HepG2 (cell line): Measurements from ENCODE around the gene CALR. TPM values are rescaled to one million over a fixed set of nuclear protein-coding genes. Genes with fewer than 3 reads are reported as not detected.

Experiments used
- ATAC-seq: fragments of 200-7000 bp; cut with Tn5 transposase; 3 replicates; pipeline ENCODE4 v1.9.1; 2020; ENCODE audit warnings: mild to moderate bottlenecking, moderate library complexity
- BruUV-seq: library from RNA; stranded (reverse); fragments of 400-500 nt; replicated peaks from 2 replicates; lab custom pipeline; 2021; lab: Mats Ljungman, UMichigan
- CTCF ChIA-PET: fragments of 300-600 bp; formaldehyde crosslinking; extraction: SDS; loops from one replicate; lab custom pipeline; 2021; ENCODE audit warnings: low total read pairs, inconsistent platforms, low intra/inter-chr PET ratio; lab: Yijun Ruan, JAX
- POLR2A ChIA-PET: fragments of 350-600 bp; sonication (Branson Sonifier 250); formaldehyde crosslinking; loops from one replicate; lab custom pipeline; 2020; ENCODE audit warnings: antibody characterized with exemption, inconsistent platforms; lab: Yijun Ruan, JAX
- DNase-seq: peaks from one replicate; pipeline ENCODE4 v3.0.0-alpha.2; 2015; ENCODE audit warnings: low spot score
- FAIRE-seq: peaks from 3 replicates; lab custom pipeline; 2011; peaks lifted over from hg19 to GRCh38; lab: Jason Lieb, UNC
- H2AFZ ChIP-seq: one replicate; pipeline ENCODE4 v1.6.1; 2011; ENCODE audit warnings: low read length, inconsistent platforms
- H3K27ac ChIP-seq: fragments of 300-600 bp; 3 replicates; pipeline ENCODE4 v1.8.0; 2011; ENCODE audit warnings: mixed run types, mild to moderate bottlenecking, mixed read lengths, low read length, inconsistent platforms; ENCODE audit not compliant: insufficient read depth; ENCODE audit errors: extremely low read length
- H3K27me3 ChIP-seq, 2 experiments: fragments of 200-600 bp in 1 of 2; 2 replicates in 1 of 2; 3 replicates in 1 of 2; pipeline versions ENCODE4 v1.6.0 to v1.8.0; 2011; ENCODE audit warnings: low read length in 2 of 2, mild to moderate bottlenecking in 2 of 2, moderate library complexity in 2 of 2, inconsistent platforms in 1 of 2; ENCODE audit not compliant: insufficient read depth in 2 of 2, control insufficient read depth in 1 of 2
- H3K36me3 ChIP-seq, 2 experiments: fragments of 200-600 bp in 1 of 2; replicated peaks in 1 of 2; 2 replicates in 1 of 2; 3 replicates in 1 of 2; pipeline versions ENCODE4 v1.5.1 to v1.8.0; 2011; ENCODE audit warnings: low read length in 2 of 2, inconsistent platforms in 1 of 2; ENCODE audit not compliant: insufficient read depth in 2 of 2, control insufficient read depth in 1 of 2
- H3K4me1 ChIP-seq: 2 replicates; pipeline ENCODE4 v1.5.1; 2012; ENCODE audit warnings: low read length, inconsistent platforms; ENCODE audit not compliant: insufficient read depth
- H3K4me2 ChIP-seq: 2 replicates; pipeline ENCODE4 v1.6.0; 2011; ENCODE audit warnings: low read depth, low read length, inconsistent platforms
- H3K4me3 ChIP-seq, 3 experiments: fragments of 200-600 bp in 1 of 3; sonication (generic), shearing (Covaris generic) in 1 of 3; replicated peaks in 1 of 3; 2 replicates each; pipeline ENCODE4 v1.5.1; 2011 to 2016; ENCODE audit warnings: low read length in 3 of 3, inconsistent platforms in 2 of 3, low read depth in 2 of 3, mild to moderate bottlenecking in 2 of 3, control low read depth in 1 of 3, mixed read lengths in 1 of 3; ENCODE audit not compliant: insufficient read depth in 1 of 3
- H3K79me2 ChIP-seq: one replicate; pipeline ENCODE4 v1.6.1; 2011; ENCODE audit warnings: low read length, inconsistent platforms; ENCODE audit not compliant: insufficient read depth
- H3K9ac ChIP-seq: 2 replicates; pipeline ENCODE4 v1.6.0; 2011; ENCODE audit warnings: mild to moderate bottlenecking, low read depth, low read length, inconsistent platforms; ENCODE audit not compliant: insufficient read depth
- H3K9me3 ChIP-seq: 2 replicates; pipeline ENCODE4 v1.5.1; 2012; ENCODE audit warnings: mild to moderate bottlenecking, low read length
- H4K20me1 ChIP-seq: 2 replicates; pipeline ENCODE4 v1.6.0; 2011; ENCODE audit warnings: inconsistent platforms, mild to moderate bottlenecking, low read length, moderate library complexity; ENCODE audit not compliant: insufficient read depth
- ARNT2 ChIP-seq: sonication (generic); formaldehyde crosslinking; IDR thresholded peaks from 2 replicates; pipeline ENCODE4 v1.8.0; 2022; ENCODE audit warnings: mild to moderate bottlenecking, low read depth, missing genetic modification reagents, moderate library complexity
- ASH2L ChIP-seq: fragments of 300-600, 200-600 bp; sonication (generic); IDR thresholded peaks from 2 replicates; pipeline ENCODE4 v1.7.0; 2017; ENCODE audit warnings: low read depth, mild to moderate bottlenecking, moderate library complexity, mixed read lengths, low read length; ENCODE audit not compliant: insufficient read length
- BORCS8-MEF2B ChIP-seq: sonication (generic); formaldehyde crosslinking; IDR thresholded peaks from 2 replicates; pipeline ENCODE4 v1.8.0; 2022; ENCODE audit warnings: mild to moderate bottlenecking, missing genetic modification reagents
- FOSL1 ChIP-seq: sonication (generic); formaldehyde crosslinking; IDR thresholded peaks from 2 replicates; pipeline ENCODE4 v1.9.0; 2021; ENCODE audit warnings: missing genetic modification reagents, borderline replicate concordance
- HOXA7 ChIP-seq: sonication (generic); formaldehyde crosslinking; IDR thresholded peaks from 2 replicates; pipeline ENCODE4 v1.8.1; 2022; ENCODE audit warnings: mild to moderate bottlenecking, missing genetic modification reagents, moderate library complexity
- JARID2 ChIP-seq: sonication (generic); formaldehyde crosslinking; IDR thresholded peaks from 2 replicates; pipeline ENCODE4 v1.8.1; 2023; ENCODE audit warnings: missing genetic modification reagents, inconsistent platforms; ENCODE audit not compliant: insufficient replicate concordance
- KDM1A ChIP-seq: IDR thresholded peaks from 2 replicates; pipeline ENCODE4 v1.6.1; 2016; ENCODE audit warnings: missing compliant biosample characterization
- MED13 ChIP-seq: sonication (generic); formaldehyde crosslinking; IDR thresholded peaks from 2 replicates; pipeline ENCODE4 v1.5.0; 2020; ENCODE audit warnings: missing genetic modification reagents
- U2AF2 ChIP-seq: fragments of 200-400 bp; formaldehyde crosslinking; IDR thresholded peaks from 2 replicates; pipeline ENCODE4 v1.6.1; 2017; ENCODE audit warnings: low read depth, mild to moderate bottlenecking, low read length
- ZEB1 ChIP-seq: IDR thresholded peaks from 2 replicates; pipeline ENCODE4 v1.6.1; 2012; ENCODE audit warnings: mild to moderate bottlenecking, low read depth, inconsistent platforms; ENCODE audit not compliant: insufficient replicate concordance
- ZMAT3 ChIP-seq: sonication (generic); formaldehyde crosslinking; conservative IDR thresholded peaks from 2 replicates; pipeline ENCODE4 v1.7.0; 2021; ENCODE audit warnings: missing genetic modification reagents
- ZNF12 ChIP-seq: sonication (generic); formaldehyde crosslinking; IDR thresholded peaks from 2 replicates; pipeline ENCODE4 v1.5.0; 2020; ENCODE audit warnings: missing genetic modification reagents
- ZNF280D ChIP-seq: sonication (generic); formaldehyde crosslinking; IDR thresholded peaks from 2 replicates; pipeline ENCODE4 v1.5.1; 2020; ENCODE audit warnings: mild to moderate bottlenecking, missing genetic modification reagents
- ZNF331 ChIP-seq: sonication (generic); formaldehyde crosslinking; IDR thresholded peaks from 2 replicates; pipeline ENCODE4 v1.4.0; 2020; ENCODE audit warnings: missing genetic modification reagents
- ZNF512B ChIP-seq: sonication (generic); formaldehyde crosslinking; IDR thresholded peaks from 2 replicates; pipeline ENCODE4 v1.5.1; 2020; ENCODE audit warnings: missing genetic modification reagents, mild to moderate bottlenecking, borderline replicate concordance
- ZNF557 ChIP-seq: sonication (generic); formaldehyde crosslinking; IDR thresholded peaks from 2 replicates; pipeline ENCODE4 v1.4.0; 2020; ENCODE audit warnings: missing genetic modification reagents
- ZNF724P ChIP-seq: sonication (generic); formaldehyde crosslinking; IDR thresholded peaks from 2 replicates; pipeline ENCODE4 v1.8.0; 2022; ENCODE audit warnings: missing genetic modification reagents, borderline replicate concordance
- ZNF777 ChIP-seq: sonication (generic); formaldehyde crosslinking; IDR thresholded peaks from 2 replicates; pipeline ENCODE4 v1.4.0; 2020; ENCODE audit warnings: missing genetic modification reagents
- WGBS: methylation state at CpG from one replicate; pipeline ENCODE4 v1.1.6; 2017; ENCODE audit warnings: low lambda C conversion rate; 5-methylcytosine and 5-hydroxymethylcytosine counted together
- in situ Hi-C: cut with HindIII; loops from 2 replicates; pipeline ENCODE4 v1.10.0; 2017; ENCODE audit warnings: low pct_unique_long_range_greater_than_20kb; ENCODE audit not compliant: extremely low pct_ligation_motif_present
- intact Hi-C: fragments of 100-400 bp; cut with micrococcal nuclease; formaldehyde crosslinking; loops from one replicate; pipeline ENCODE4 v1.10.0; 2022; ENCODE audit not compliant: unreplicated experiment
- polyA plus RNA-seq, 8 experiments: library from polyadenylated mRNA; depleted of rRNA in 3 of 8; stranded (reverse) in 7 of 8; unstranded in 1 of 8; fragments of >200 nt; fragmentation: Illumina TruSeq in 4 of 8; extraction: Trizol in 4 of 8; gene quantifications; 2 replicates each; pipeline versions ENCODE4 v1.2.1 to v1.2.3, GENCODE V29; 2011 to 2016; ENCODE audit warnings: low read depth in 4 of 8, missing spikeins in 1 of 8, mixed read lengths in 1 of 8; ENCODE audit not compliant: insufficient read depth in 1 of 8
- total RNA-seq, 5 experiments: library from RNA; depleted of rRNA; stranded (reverse); fragments of >200 nt; fragmentation: Illumina TruSeq; extraction: Trizol; gene quantifications; 2 replicates each; pipeline ENCODE4 v1.2.3, GENCODE V29; 2016; ENCODE audit warnings: low read depth in 1 of 5
- TF ChIP-seq, protein P1 (sequence below): sonication (generic); formaldehyde crosslinking; IDR thresholded peaks from 2 replicates; pipeline ENCODE4 v1.8.0; 2022; ENCODE audit warnings: mild to moderate bottlenecking, missing genetic modification reagents, moderate library complexity

The CALR gene
- total and polyA plus RNA-seq, 2 of the 13 experiments (the other 11 are each of a cell fraction or from before 2014, with no cell fraction given), result 898 to 934 TPM

DNA sequence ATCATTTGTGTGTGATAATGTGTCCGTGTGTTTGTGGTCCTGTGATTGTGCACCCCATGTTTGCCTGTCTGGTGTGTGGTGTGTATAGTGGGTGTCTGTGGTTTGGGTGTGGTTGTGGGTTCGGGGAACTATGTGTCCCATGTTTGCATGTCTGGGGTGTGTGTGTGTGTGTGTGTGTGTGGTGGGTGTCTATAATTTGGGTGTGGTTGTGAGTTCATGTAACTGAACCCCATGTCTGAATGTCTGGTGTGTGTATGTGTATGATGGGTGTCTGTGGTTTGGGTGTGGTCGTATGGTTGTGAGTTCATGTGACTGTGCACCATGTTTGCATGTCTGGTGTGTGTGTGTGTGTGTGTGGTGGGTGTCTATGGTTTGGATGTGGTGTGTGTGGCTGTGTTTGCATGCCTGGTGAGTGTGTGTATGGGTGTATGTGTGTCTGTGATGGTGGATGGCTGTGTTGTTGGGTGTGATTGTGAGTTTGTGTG, 45.8 kb downstream of the CALR start:
- CTCF ChIA-PET, result interaction anchor here (1.4 to 3.8 kb wide), 3 partner anchors 77 to 109 kb away, joined by 3 to 29 read pairs (median 11); no protein-coding TSS in a partner anchor
- no peak for ATAC-seq
- TF ChIP-seq MED13 (no peak), ZNF557 (CRISPR knock-in tag) (no peak), ARNT2 (CRISPR knock-in tag) (no peak), ZNF512B (CRISPR knock-in tag) (no peak), ZMAT3 (CRISPR knock-in tag) (no peak), ZNF724P (CRISPR knock-in tag) (no peak), ASH2L (no peak), JARID2 (no peak), FOSL1 (CRISPR knock-in tag) (no peak), HOXA7 (0 out of 2 replicates have a peak, but pooled peaks have one; percentile 70), ZNF331 (CRISPR knock-in tag) (no peak), KDM1A (CRISPR knock-in tag) (no peak), ZNF777 (CRISPR knock-in tag) (no peak), BORCS8-MEF2B (no peak), ZNF12 (CRISPR knock-in tag) (no peak), ZEB1 (no peak), U2AF2 (no peak), ZNF280D (CRISPR knock-in tag) (no peak)
- TF ChIP-seq, protein P1, sequence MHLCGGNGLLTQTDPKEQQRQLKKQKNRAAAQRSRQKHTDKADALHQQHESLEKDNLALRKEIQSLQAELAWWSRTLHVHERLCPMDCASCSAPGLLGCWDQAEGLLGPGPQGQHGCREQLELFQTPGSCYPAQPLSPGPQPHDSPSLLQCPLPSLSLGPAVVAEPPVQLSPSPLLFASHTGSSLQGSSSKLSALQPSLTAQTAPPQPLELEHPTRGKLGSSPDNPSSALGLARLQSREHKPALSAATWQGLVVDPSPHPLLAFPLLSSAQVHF (CRISPR knock-in tag), result 0 out of 2 replicates have a peak, but pooled peaks have one; percentile 57

More for the DNA sequence above, 45.8 kb downstream of the CALR start:
- Histone ChIP-seq H3K4me2 (peak overlapping the region; percentile 98), H3K4me3 (peak overlapping the region in 2 of 3 experiments; percentile 33 to 76; a peak in 3 of 6 replicates), H3K79me2 (no peaks in the 10 kb centered on the region), H3K9me3 (no peaks in the 10 kb centered on the region), H3K9ac (peak overlapping the region; percentile 55), H4K20me1 (no peaks in the 10 kb centered on the region), H3K27ac (no peak overlapping the region), H3K36me3 (no peaks in the 10 kb centered on the region), H3K4me1 (peaks cover 60% of the 10 kb centered on the region), H3K27me3 (peaks cover 0 to 5% of the 10 kb centered on the region in 2 experiments; a peak in 1 of 5 replicates), H2AFZ (no peak overlapping the region)
- BruUV-seq, result no TSS peak
- intact Hi-C loops, result loop anchor here (2.0 kb wide), 1 partner anchor 49 kb away; no protein-coding TSS in a partner anchor
- in situ Hi-C loops, result no loop called here
- no peak for DNase-seq
- POLR2A ChIA-PET, result interaction anchor here (2.2 to 3.6 kb wide), 7 partner anchors 12 to 77 kb away, joined by 7 to 66 read pairs (median 13); no protein-coding TSS in a partner anchor
- peak; percentile 42 for FAIRE-seq
- WGBS, result 58% methylated on average over 3 of the region's 3 CpGs
